Endothelial cell (in vitro differentiated cells): Measurements from ENCODE around the gene MKRN1. TPM values are rescaled to one million over a fixed set of nuclear protein-coding genes. Genes with fewer than 3 reads are reported as not detected.
"Not testable (repeated sequence)": the region's sequence is repeated elsewhere in the genome, so short reads cannot be mapped to it uniquely, and the experiment has no call there.

Experiments used
- DNase-seq: peaks from one replicate; pipeline ENCODE4 v3.0.0; 2021; ENCODE audit warnings: low spot score
- H3K27ac Mint-ChIP-seq: one replicate; pipeline ENCODE4 v1.8.0; 2021; ENCODE audit warnings: mixed read lengths, inconsistent platforms; ENCODE audit not compliant: unreplicated experiment
- H3K27me3 Mint-ChIP-seq: one replicate; pipeline ENCODE4 v1.8.0; 2021; ENCODE audit warnings: mild to moderate bottlenecking, moderate library complexity, mixed read lengths, inconsistent platforms; ENCODE audit not compliant: unreplicated experiment
- H3K36me3 Mint-ChIP-seq: one replicate; pipeline ENCODE4 v1.8.0; 2021; ENCODE audit warnings: mild to moderate bottlenecking, low read depth, mixed read lengths, inconsistent platforms; ENCODE audit not compliant: unreplicated experiment
- H3K4me1 Mint-ChIP-seq: one replicate; pipeline ENCODE4 v1.8.0; 2021; ENCODE audit warnings: mild to moderate bottlenecking, mixed read lengths, inconsistent platforms; ENCODE audit not compliant: unreplicated experiment
- H3K4me3 Mint-ChIP-seq: one replicate; pipeline ENCODE4 v1.8.0; 2021; ENCODE audit warnings: mild to moderate bottlenecking, mixed read lengths, inconsistent platforms; ENCODE audit not compliant: unreplicated experiment
- H3K9me3 Mint-ChIP-seq: one replicate; pipeline ENCODE4 v1.8.0; 2021; ENCODE audit warnings: mixed read lengths, inconsistent platforms; ENCODE audit not compliant: unreplicated experiment
- CTCF ChIP-seq: fragments of 200-600 bp; sonication (generic); IDR thresholded peaks from one replicate; pipeline ENCODE4 v1.5.0; 2021; ENCODE audit warnings: antibody characterized with exemption; ENCODE audit not compliant: unreplicated experiment
- total RNA-seq: library from RNA; stranded (reverse); fragmentation: NEBNext Ultra II Directional; extraction: Animal tissue kit (Norgen Biotek cat#: 25700); gene quantifications from one replicate; pipeline ENCODE4 v1.2.1, GENCODE V29; 2021; ENCODE audit not compliant: unreplicated experiment

Gene MKRN1
- total RNA-seq, 1 donor from 2014 or later: 79.9 TPM

GRCh38 chr7:140417456-140418155 lies 61.7 kb downstream of the MKRN1 start:
- peaks cover 5% of the 10 kb centered on the region for H3K4me1 Mint-ChIP-seq
- H3K4me3 Mint-ChIP-seq: no peak overlapping the region
- H3K27ac Mint-ChIP-seq: no peak overlapping the region
- no peaks in the 10 kb centered on the region for H3K9me3 Mint-ChIP-seq
- DNase-seq: no peak
- H3K36me3 Mint-ChIP-seq: peaks cover 5% of the 10 kb centered on the region
- TF ChIP-seq CTCF: no peak
- no peaks in the 10 kb centered on the region for H3K27me3 Mint-ChIP-seq

GRCh38 chr7:140416560-140416959 lies 62.7 kb downstream of the MKRN1 start:
- H3K36me3 Mint-ChIP-seq: peaks cover 5% of the 10 kb centered on the region
- no peak for TF ChIP-seq CTCF
- no peak overlapping the region for H3K4me3 Mint-ChIP-seq
- H3K4me1 Mint-ChIP-seq: peaks cover 5% of the 10 kb centered on the region
- DNase-seq: no peak
- H3K27me3 Mint-ChIP-seq: no peaks in the 10 kb centered on the region
- H3K9me3 Mint-ChIP-seq: no peaks in the 10 kb centered on the region
- H3K27ac Mint-ChIP-seq: no peak overlapping the region

GRCh38 chr7:140415816-140416215 lies 63.5 kb downstream of the MKRN1 start:
- not testable (repeated sequence) for H3K4me3 Mint-ChIP-seq, H3K4me1 Mint-ChIP-seq, H3K9me3 Mint-ChIP-seq, H3K36me3 Mint-ChIP-seq, H3K27me3 Mint-ChIP-seq, H3K27ac Mint-ChIP-seq, DNase-seq

- no peak for TF ChIP-seq CTCF
- DNase-seq: no peak
- peaks cover 5% of the 10 kb centered on the region for H3K4me1 Mint-ChIP-seq
- H3K9me3 Mint-ChIP-seq: no peaks in the 10 kb centered on the region
- H3K27me3 Mint-ChIP-seq: no peaks in the 10 kb centered on the region
- no peak overlapping the region for H3K4me3 Mint-ChIP-seq
- no peak overlapping the region for H3K27ac Mint-ChIP-seq
- H3K36me3 Mint-ChIP-seq: peaks cover 9% of the 10 kb centered on the region
Measured at GRCh38 chr7:140415361-140415760, 63.9 kb downstream of the MKRN1 start.

- Mint-ChIP-seq H3K4me3 (peak overlapping the region; percentile 60), H3K9me3 (no peaks in the 10 kb centered on the region), H3K4me1 (peaks cover 12% of the 10 kb centered on the region), H3K36me3 (peaks cover 7% of the 10 kb centered on the region), H3K27me3 (no peaks in the 10 kb centered on the region), H3K27ac (no peak overlapping the region)
- TF ChIP-seq CTCF: no peak
- DNase-seq: no peak
Measured at GRCh38 chr7:140404565-140405065, 74.7 kb downstream of the MKRN1 start.
